DOHH2 (cell line): ENCODE results near the gene SKAP2.
"Not testable (repeated sequence)": the region's sequence is repeated elsewhere in the genome, so short reads cannot be mapped to it uniquely, and the experiment has no call there.

ENCODE experiments used
- H3F3A ChIP-seq: fragments of 200-600 bp; sonication (generic), shearing (Covaris generic); 2 replicates; pipeline ENCODE4 v1.6.0; 2016; ENCODE audit warnings: antibody characterized with exemption, mild to moderate bottlenecking; ENCODE audit not compliant: control insufficient read depth, insufficient read depth
- H3K27ac ChIP-seq: fragments of 200-600 bp; sonication (generic); 2 replicates; pipeline ENCODE4 v1.5.1; 2014; ENCODE audit warnings: low read depth, mild to moderate bottlenecking, low read length, moderate library complexity
- H3K27me3 ChIP-seq: fragments of 200-600 bp; sonication (generic); 2 replicates; pipeline ENCODE4 v1.6.1; 2014; ENCODE audit warnings: mild to moderate bottlenecking, low read length, mixed read lengths; ENCODE audit not compliant: control insufficient read depth
- H3K36me3 ChIP-seq: fragments of 200-600 bp; sonication (generic); 2 replicates; pipeline ENCODE4 v1.6.1; 2014; ENCODE audit warnings: mild to moderate bottlenecking, low read length, moderate library complexity, mixed read lengths; ENCODE audit not compliant: control insufficient read depth
- H3K4me1 ChIP-seq: fragments of 200-600 bp; sonication (generic); 2 replicates; pipeline ENCODE4 v1.6.1; 2014; ENCODE audit warnings: mild to moderate bottlenecking, low read length, mixed read lengths; ENCODE audit not compliant: control insufficient read depth
- H3K4me2 ChIP-seq: fragments of 200-600 bp; sonication (generic); 2 replicates; pipeline ENCODE4 v1.6.0; 2014; ENCODE audit warnings: mild to moderate bottlenecking, low read length, moderate library complexity
- H3K4me3 ChIP-seq: fragments of 200-600 bp; sonication (generic); 2 replicates; pipeline ENCODE4 v1.5.1; 2014; ENCODE audit warnings: mild to moderate bottlenecking, low read length, mixed read lengths
- H3K79me2 ChIP-seq: fragments of 200-600 bp; sonication (generic); 2 replicates; pipeline ENCODE4 v1.6.1; 2014; ENCODE audit warnings: mild to moderate bottlenecking, low read length, mixed read lengths; ENCODE audit not compliant: control insufficient read depth
- H3K9me2 ChIP-seq: fragments of 200-600 bp; sonication (generic); replicated peaks from 2 replicates; pipeline ENCODE4 v1.6.1; 2014; ENCODE audit warnings: mild to moderate bottlenecking, low read length, mixed read lengths; ENCODE audit not compliant: control insufficient read depth
- H3K9me3 ChIP-seq: fragments of 200-600 bp; sonication (generic); 2 replicates; pipeline ENCODE4 v1.6.1; 2014; ENCODE audit warnings: antibody characterized with exemption, low read length, mixed read lengths; ENCODE audit not compliant: control insufficient read depth, insufficient read depth
- H4K20me1 ChIP-seq: fragments of 200-600 bp; sonication (generic); 2 replicates; pipeline ENCODE4 v1.6.0; 2014; ENCODE audit warnings: low read depth, mild to moderate bottlenecking, antibody characterized with exemption, low read length, moderate library complexity; ENCODE audit not compliant: control insufficient read depth, insufficient read depth
- EZH2phosphoT487 ChIP-seq: fragments of 200-600 bp; sonication (generic); IDR thresholded peaks from 2 replicates; pipeline ENCODE4 v1.6.1; 2017; ENCODE audit warnings: borderline replicate concordance, mild to moderate bottlenecking, antibody characterized with exemption, low read length, moderate library complexity, mixed read lengths
- TF ChIP-seq, protein P1 (sequence below): fragments of 200-600 bp; sonication (generic); IDR thresholded peaks from one replicate; pipeline ENCODE4 v1.5.1; 2014; ENCODE audit warnings: antibody characterized with exemption, mild to moderate bottlenecking, low read depth, low read length; ENCODE audit not compliant: poor library complexity, severe bottlenecking

The SKAP2 gene

DNA sequence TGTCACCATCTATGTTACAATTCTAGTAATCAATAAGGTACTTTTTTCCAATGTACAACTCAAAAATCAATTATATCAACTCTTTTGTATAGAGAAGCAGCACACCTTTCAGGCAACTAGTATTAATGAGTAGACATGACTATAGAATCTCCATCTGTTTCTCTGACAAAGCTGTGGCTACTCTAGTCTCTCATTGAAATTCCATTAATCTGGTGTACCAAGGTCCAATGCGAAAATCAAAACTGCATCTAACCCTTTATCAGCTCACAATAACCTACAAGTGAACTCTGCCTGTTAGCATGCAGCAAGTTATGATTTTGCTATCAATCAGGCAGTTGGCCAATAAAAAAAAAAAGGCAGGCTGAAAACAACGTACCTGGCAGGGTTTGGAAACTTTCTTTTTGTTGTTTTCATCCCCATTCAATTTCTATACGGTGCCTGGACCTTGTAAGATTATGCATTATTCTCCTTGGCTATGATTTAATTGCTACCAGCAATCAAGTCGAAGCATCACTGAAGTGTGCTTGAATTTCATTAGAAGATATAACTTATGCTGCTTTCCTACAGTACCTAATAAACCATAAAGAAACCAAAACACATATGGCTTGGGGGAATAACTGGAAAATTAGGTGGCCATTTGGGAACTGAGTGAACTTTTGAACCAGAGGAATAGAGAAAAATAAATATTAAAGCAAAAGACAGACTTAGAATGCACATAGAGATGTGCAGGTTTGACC, 23.2 kb downstream of the SKAP2 start:
- Histone ChIP-seq H4K20me1 (no peaks in the 10 kb centered on the region), H3K9me3 (no peaks in the 10 kb centered on the region), H3K27me3 (no peaks in the 10 kb centered on the region), H3K27ac (no peak overlapping the region), H3K4me2 (no peak overlapping the region), H3K79me2 (no peaks in the 10 kb centered on the region), H3K9me2 (no peaks in the 10 kb centered on the region), H3K36me3 (peaks cover 20% of the 10 kb centered on the region), H3K4me1 (no peaks in the 10 kb centered on the region), H3K4me3 (no peak overlapping the region), H3F3A (no peaks in the 10 kb centered on the region)
- TF ChIP-seq, protein P1, sequence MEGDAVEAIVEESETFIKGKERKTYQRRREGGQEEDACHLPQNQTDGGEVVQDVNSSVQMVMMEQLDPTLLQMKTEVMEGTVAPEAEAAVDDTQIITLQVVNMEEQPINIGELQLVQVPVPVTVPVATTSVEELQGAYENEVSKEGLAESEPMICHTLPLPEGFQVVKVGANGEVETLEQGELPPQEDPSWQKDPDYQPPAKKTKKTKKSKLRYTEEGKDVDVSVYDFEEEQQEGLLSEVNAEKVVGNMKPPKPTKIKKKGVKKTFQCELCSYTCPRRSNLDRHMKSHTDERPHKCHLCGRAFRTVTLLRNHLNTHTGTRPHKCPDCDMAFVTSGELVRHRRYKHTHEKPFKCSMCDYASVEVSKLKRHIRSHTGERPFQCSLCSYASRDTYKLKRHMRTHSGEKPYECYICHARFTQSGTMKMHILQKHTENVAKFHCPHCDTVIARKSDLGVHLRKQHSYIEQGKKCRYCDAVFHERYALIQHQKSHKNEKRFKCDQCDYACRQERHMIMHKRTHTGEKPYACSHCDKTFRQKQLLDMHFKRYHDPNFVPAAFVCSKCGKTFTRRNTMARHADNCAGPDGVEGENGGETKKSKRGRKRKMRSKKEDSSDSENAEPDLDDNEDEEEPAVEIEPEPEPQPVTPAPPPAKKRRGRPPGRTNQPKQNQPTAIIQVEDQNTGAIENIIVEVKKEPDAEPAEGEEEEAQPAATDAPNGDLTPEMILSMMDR: no peak
- no peak for TF ChIP-seq EZH2phosphoT487

DNA sequence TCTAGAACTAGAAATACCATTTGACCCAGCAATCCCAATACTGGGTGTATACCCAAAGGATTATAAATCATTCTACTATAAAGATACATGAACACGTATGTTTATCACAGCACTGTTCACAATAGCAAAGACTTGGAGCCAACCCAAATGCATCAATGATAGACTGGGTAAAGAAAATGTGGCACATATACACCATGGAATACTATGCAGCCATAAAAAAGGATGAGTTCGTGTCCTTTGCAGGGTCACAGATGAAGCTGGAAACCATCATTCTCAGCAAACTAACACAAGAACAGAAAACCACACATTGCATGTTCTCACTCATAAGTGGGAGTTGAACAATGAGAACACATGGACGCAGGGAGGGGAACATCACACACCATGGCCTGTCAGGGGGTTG, 27.6 kb downstream of the SKAP2 start:
- H3K79me2 ChIP-seq, H3K4me3 ChIP-seq, H3K9me2 ChIP-seq, H3K27me3 ChIP-seq, H3K4me2 ChIP-seq, H3K27ac ChIP-seq, H4K20me1 ChIP-seq, H3K9me3 ChIP-seq, H3F3A ChIP-seq, H3K4me1 ChIP-seq: not testable (repeated sequence)
- H3K36me3 ChIP-seq: peaks cover 11% of the 10 kb centered on the region

DNA sequence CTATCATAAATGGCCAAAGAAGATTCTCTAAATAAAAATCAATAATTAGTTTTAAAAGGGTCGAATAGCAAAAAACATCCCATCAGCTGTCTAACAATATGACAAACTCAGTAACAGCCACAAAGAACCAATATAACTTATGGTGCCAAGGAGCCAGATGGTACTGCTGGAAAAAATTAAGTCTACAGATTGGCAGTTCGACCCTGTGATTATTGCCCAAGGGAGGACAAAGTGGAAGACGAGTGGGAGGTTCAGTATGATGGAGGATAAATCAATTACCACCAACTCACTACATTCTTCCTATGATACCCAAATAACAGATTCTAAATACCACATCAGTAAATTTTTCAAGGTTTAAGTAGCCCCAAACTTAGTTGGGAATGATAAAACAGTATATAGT, 49.0 kb downstream of the SKAP2 start:
- H3K9me3 ChIP-seq: no peaks in the 10 kb centered on the region
- no peaks in the 10 kb centered on the region for H3K36me3 ChIP-seq
- no peaks in the 10 kb centered on the region for H3K4me1 ChIP-seq
- H3F3A ChIP-seq: no peaks in the 10 kb centered on the region
- no peak overlapping the region for H3K27ac ChIP-seq
- no peaks in the 10 kb centered on the region for H3K79me2 ChIP-seq
- H3K27me3 ChIP-seq: no peaks in the 10 kb centered on the region
- TF ChIP-seq EZH2phosphoT487: no peak
- TF ChIP-seq, protein P1: no peak
- H3K9me2 ChIP-seq: no peaks in the 10 kb centered on the region
- H4K20me1 ChIP-seq: no peaks in the 10 kb centered on the region
- no peak overlapping the region for H3K4me3 ChIP-seq
- no peak overlapping the region for H3K4me2 ChIP-seq

DNA sequence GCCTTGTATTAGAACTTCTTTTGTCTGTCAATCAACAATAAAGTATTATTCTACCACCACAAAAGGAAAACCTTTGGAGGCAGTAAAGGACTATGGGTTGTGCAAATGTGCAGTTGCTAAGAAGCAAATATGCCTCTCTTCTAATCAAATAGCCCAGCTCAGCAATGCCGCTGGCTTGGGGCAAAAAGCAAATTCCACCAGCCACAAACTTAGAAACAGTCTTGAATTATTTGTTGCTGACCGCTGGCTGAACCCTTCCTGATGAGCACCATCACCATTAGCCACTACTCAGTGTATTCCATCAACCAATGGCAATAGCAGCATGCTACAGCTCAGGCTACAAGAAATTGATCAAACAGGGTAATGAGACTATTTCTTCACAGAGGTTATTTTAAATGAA, 51.0 kb downstream of the SKAP2 start:
- H3K4me2 ChIP-seq: no peak overlapping the region
- no peaks in the 10 kb centered on the region for H3K27me3 ChIP-seq
- no peak overlapping the region for H3K27ac ChIP-seq
- TF ChIP-seq EZH2phosphoT487: no peak
- no peaks in the 10 kb centered on the region for H3K36me3 ChIP-seq
- H3K9me2 ChIP-seq: no peaks in the 10 kb centered on the region
- no peaks in the 10 kb centered on the region for H4K20me1 ChIP-seq
- no peaks in the 10 kb centered on the region for H3K79me2 ChIP-seq
- H3F3A ChIP-seq: no peaks in the 10 kb centered on the region
- no peak overlapping the region for H3K4me3 ChIP-seq
- no peaks in the 10 kb centered on the region for H3K9me3 ChIP-seq
- no peaks in the 10 kb centered on the region for H3K4me1 ChIP-seq
